Right ventricle myocardium superior (tissue), 1 donor: ENCODE measurements around the gene CFAP20DC. TPM values are rescaled to one million over a fixed set of nuclear protein-coding genes. Genes with fewer than 3 reads are reported as not detected.
"Not testable (repeated sequence)": the region's sequence is repeated elsewhere in the genome, so short reads cannot be mapped to it uniquely, and the experiment has no call there.

ENCODE experiments used
- ATAC-seq: fragments of 200-7000 bp; cut with Tn5 transposase; one replicate; pipeline ENCODE4 v1.9.1; 2020; ENCODE audit warnings: mild to moderate bottlenecking; ENCODE audit not compliant: poor library complexity
- DNase-seq: peaks from one replicate; pipeline ENCODE4 v3.0.0-alpha.2; 2020
- intact Hi-C: fragments of 100-400 bp; cut with DNase I; formaldehyde crosslinking; loops from one replicate; pipeline ENCODE4 v1.11.2; 2022
- total RNA-seq: library from RNA; stranded (reverse); fragmentation: NEBNext Ultra II Directional; extraction: Animal tissue kit (Norgen Biotek cat#: 25700); gene quantifications from one replicate; pipeline ENCODE4 v1.2.1, GENCODE V29; 2021
- donor health status: DM: no; HTN: yes; CAD: no; lungs with severe emphysema.

CFAP20DC gene
- total RNA-seq, 1 donor from 2014 or later, result 0.22 TPM

GRCh38 chr3:58725326-58725853, 324.4 kb downstream of the CFAP20DC start:
- DNase-seq (no peak), ATAC-seq (no peak)
- intact Hi-C loops, result no loop called here

GRCh38 chr3:58724336-58724735, 325.5 kb downstream of the CFAP20DC start:
- intact Hi-C loops, result no loop called here

GRCh38 chr3:58723173-58723572, 326.7 kb downstream of the CFAP20DC start:
- intact Hi-C loops, result no loop called here
- DNase-seq (no peak), ATAC-seq (no peak)

More at GRCh38 chr3:58724336-58724735, 325.5 kb downstream of the CFAP20DC start:
- no peak for DNase-seq
- ATAC-seq, result no peak

- intact Hi-C loops, result no loop called here
- ATAC-seq (no peak), DNase-seq (no peak)
These were observed 327.3 kb downstream of the CFAP20DC start for GRCh38 chr3:58722561-58722960.

- DNase-seq, result no peak
- ATAC-seq, result no peak
- intact Hi-C loops, result no loop called here
These were observed 329.3 kb downstream of the CFAP20DC start for GRCh38 chr3:58720526-58720925.

- DNase-seq, result no peak
- no peak for ATAC-seq
- intact Hi-C loops, result no loop called here
These were observed 330.1 kb downstream of the CFAP20DC start for GRCh38 chr3:58719684-58720083.

- intact Hi-C loops, result no loop called here
- no peak for DNase-seq
- ATAC-seq, result no peak
These were observed 336.0 kb downstream of the CFAP20DC start for GRCh38 chr3:58713715-58714401.

- ATAC-seq (no peak), DNase-seq (no peak)
- intact Hi-C loops, result no loop called here
These were observed 338.0 kb downstream of the CFAP20DC start for GRCh38 chr3:58711871-58712270.

- intact Hi-C loops, ATAC-seq, DNase-seq: not testable (repeated sequence)
These were observed 340.8 kb downstream of the CFAP20DC start for GRCh38 chr3:58708983-58709382.

GRCh38 chr3:58708116-58708791, 341.6 kb downstream of the CFAP20DC start:
- ATAC-seq (no peak), DNase-seq (no peak)
- intact Hi-C loops, result no loop called here

- intact Hi-C loops, result no loop called here
- ATAC-seq (no peak), DNase-seq (no peak)
These were observed 342.4 kb downstream of the CFAP20DC start for GRCh38 chr3:58707390-58707930.

GRCh38 chr3:58706395-58707167, 343.2 kb downstream of the CFAP20DC start:
- DNase-seq, result no peak
- ATAC-seq, result no peak
- intact Hi-C loops, result no loop called here

- DNase-seq (no peak), ATAC-seq (no peak)
These were observed 345.1 kb downstream of the CFAP20DC start for GRCh38 chr3:58704745-58705144.

GRCh38 chr3:58704304-58704703, 345.5 kb downstream of the CFAP20DC start:
- ATAC-seq, intact Hi-C loops, DNase-seq: not testable (repeated sequence)

More at GRCh38 chr3:58704745-58705144, 345.1 kb downstream of the CFAP20DC start:
- intact Hi-C loops, result no loop called here

GRCh38 chr3:58698246-58698645, 351.6 kb downstream of the CFAP20DC start:
- ATAC-seq (no peak), DNase-seq (no peak)
- intact Hi-C loops, result no loop called here

GRCh38 chr3:58697561-58697960, 352.3 kb downstream of the CFAP20DC start:
- ATAC-seq, result no peak
- intact Hi-C loops, result no loop called here
- DNase-seq, result no peak

GRCh38 chr3:58696813-58697212, 353.0 kb downstream of the CFAP20DC start:
- ATAC-seq, DNase-seq, intact Hi-C loops: not testable (repeated sequence)

GRCh38 chr3:58696093-58696492, 353.7 kb downstream of the CFAP20DC start:
- ATAC-seq, result no peak
- DNase-seq, result no peak
- intact Hi-C loops, result no loop called here

GRCh38 chr3:58695284-58695683, 354.5 kb downstream of the CFAP20DC start:
- intact Hi-C loops, DNase-seq, ATAC-seq: not testable (repeated sequence)
